ENCODE measurements around the gene TTI1. TPM values are rescaled to one million over a fixed set of nuclear protein-coding genes. Genes with fewer than 3 reads are reported as not detected.
A peak's percentile ranks its signal among the peaks of the same experiment; 100 is the strongest.

The TTI1 gene
- total and polyA plus RNA-seq, 9 of the 15 experiments (the other 6 are each of a cell fraction or from before 2014, with no cell fraction given): 9.8 to 55.1 (median 39.4) TPM

DNA sequence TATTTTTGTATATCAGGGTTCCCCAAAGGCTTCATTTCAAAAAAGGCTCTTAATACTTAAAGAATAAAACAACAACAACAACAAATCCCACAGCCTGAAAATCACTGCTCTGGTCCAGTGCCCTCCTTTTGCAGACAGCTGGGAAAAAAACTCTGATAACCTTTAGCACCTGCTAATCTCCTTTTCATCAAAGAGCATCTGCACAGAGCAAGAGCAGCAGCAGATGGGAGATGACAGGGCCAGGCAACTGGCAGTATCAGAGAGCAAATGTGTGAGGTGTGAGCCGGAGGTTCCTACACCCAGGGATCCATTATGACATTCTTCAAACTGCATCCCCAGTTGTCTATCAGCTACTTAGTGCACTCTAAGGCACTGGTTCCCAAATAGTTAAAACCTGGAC lies 25.7 kb downstream of the TTI1 start:
- H3K27me3 ChIP-seq (ENCODE audit: control insufficient read depth in 2 of 2, insufficient read depth in 2 of 2, low read length in 2 of 2): no peaks in the 10 kb centered on the region
- 100% methylated on average over 1 of the region's 1 CpG for whole genome bisulfite sequencing (ENCODE audit: insufficient coverage, low coverage, missing lambda C conversion rate)
- peaks cover 24% of the 10 kb centered on the region for H4K20me1 ChIP-seq (replicated peaks; ENCODE audit: control insufficient read depth, insufficient read depth, low read length)
- FAIRE-seq (no peak), DNase-seq (ENCODE audit: extremely low read depth in 1 of 4, low spot score in 3 of 4) (no peak), ATAC-seq (no peak)
- no peak overlapping the region for H3K4me2 ChIP-seq (ENCODE audit: insufficient read depth, low read length)
- H3K4me3 ChIP-seq: no peak overlapping the region
- no peaks in the 10 kb centered on the region for H3K9me1 ChIP-seq (ENCODE audit: control insufficient read depth, insufficient read depth, low read length)
- peaks cover 1 to 2% of the 10 kb centered on the region in 2 experiments; a peak in 3 of 5 replicates for H3K4me1 ChIP-seq (replicated peaks in 1 of 2; ENCODE audit: control insufficient read depth in 2 of 2, insufficient read depth in 2 of 2, low read length in 2 of 2)
- intact Hi-C loops (cut with micrococcal nuclease): no loop called here
- peaks cover 60% of the 10 kb centered on the region; the same call in 2 of the 3 replicates for H3K79me2 ChIP-seq (ENCODE audit: control insufficient read depth, insufficient read depth, low read length)
- H3K27ac ChIP-seq (ENCODE audit: extremely low read depth, low read depth, low read length): no peak overlapping the region
- H3K36me3 ChIP-seq (ENCODE audit: control insufficient read depth, insufficient read depth, low read length): peaks cover 89% of the 10 kb centered on the region
- no peaks in the 10 kb centered on the region for H3K9me3 ChIP-seq (replicated peaks; ENCODE audit: control insufficient read depth, insufficient read depth, low read depth, low read length)
- in situ Hi-C loops (cut with MboI): no loop called here
- TF ChIP-seq CBFA2T2 (conservative IDR thresholded peaks at IDR 0.05): 0 out of 2 replicates have a peak, but pooled peaks have one; percentile 4
- TF ChIP-seq PHB (CRISPR knock-in tag; IDR thresholded peaks at IDR 0.05): no peak
- no peak for TF ChIP-seq SUPT5H (IDR thresholded peaks at IDR 0.05)
- TF ChIP-seq, protein P1, sequence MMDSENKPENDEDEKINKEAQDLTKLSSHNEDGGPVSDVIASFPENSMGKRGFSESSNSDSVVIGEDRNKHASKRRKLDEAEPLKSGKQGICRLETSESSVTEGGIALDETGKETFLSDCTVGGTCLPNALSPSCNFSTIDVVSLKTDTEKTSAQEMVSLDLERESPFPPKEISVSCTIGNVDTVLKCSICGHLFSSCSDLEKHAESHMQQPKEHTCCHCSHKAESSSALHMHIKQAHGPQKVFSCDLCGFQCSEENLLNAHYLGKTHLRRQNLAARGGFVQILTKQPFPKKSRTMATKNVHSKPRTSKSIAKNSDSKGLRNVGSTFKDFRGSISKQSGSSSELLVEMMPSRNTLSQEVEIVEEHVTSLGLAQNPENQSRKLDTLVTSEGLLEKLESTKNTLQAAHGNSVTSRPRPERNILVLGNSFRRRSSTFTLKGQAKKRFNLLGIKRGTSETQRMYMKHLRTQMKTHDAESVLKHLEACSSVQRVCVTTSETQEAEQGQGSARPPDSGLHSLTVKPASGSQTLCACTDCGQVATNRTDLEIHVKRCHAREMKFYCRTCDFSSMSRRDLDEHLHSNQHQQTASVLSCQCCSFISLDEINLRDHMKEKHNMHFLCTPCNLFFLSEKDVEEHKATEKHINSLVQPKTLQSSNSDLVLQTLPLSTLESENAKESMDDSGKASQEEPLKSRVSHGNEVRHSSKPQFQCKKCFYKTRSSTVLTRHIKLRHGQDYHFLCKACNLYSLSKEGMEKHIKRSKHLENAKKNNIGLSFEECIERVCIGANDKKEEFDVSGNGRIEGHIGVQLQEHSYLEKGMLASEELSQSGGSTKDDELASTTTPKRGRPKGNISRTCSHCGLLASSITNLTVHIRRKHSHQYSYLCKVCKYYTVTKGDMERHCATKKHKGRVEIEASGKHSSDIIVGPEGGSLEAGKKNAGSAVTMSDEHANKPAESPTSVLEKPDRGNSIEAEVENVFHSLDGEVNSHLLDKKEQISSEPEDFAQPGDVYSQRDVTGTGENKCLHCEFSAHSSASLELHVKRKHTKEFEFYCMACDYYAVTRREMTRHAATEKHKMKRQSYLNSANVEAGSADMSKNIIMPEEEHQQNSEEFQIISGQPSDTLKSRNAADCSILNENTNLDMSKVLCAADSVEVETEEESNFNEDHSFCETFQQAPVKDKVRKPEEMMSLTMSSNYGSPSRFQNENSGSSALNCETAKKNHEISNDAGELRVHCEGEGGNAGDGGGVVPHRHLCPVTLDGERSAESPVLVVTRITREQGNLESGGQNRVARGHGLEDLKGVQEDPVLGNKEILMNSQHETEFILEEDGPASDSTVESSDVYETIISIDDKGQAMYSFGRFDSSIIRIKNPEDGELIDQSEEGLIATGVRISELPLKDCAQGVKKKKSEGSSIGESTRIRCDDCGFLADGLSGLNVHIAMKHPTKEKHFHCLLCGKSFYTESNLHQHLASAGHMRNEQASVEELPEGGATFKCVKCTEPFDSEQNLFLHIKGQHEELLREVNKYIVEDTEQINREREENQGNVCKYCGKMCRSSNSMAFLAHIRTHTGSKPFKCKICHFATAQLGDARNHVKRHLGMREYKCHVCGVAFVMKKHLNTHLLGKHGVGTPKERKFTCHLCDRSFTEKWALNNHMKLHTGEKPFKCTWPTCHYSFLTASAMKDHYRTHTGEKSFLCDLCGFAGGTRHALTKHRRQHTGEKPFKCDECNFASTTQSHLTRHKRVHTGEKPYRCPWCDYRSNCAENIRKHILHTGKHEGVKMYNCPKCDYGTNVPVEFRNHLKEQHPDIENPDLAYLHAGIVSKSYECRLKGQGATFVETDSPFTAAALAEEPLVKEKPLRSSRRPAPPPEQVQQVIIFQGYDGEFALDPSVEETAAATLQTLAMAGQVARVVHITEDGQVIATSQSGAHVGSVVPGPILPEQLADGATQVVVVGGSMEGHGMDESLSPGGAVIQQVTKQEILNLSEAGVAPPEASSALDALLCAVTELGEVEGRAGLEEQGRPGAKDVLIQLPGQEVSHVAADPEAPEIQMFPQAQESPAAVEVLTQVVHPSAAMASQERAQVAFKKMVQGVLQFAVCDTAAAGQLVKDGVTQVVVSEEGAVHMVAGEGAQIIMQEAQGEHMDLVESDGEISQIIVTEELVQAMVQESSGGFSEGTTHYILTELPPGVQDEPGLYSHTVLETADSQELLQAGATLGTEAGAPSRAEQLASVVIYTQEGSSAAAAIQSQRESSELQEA (IDR thresholded peaks at IDR 0.05; ENCODE audit: low read depth): no peak
- TF ChIP-seq, protein P2, sequence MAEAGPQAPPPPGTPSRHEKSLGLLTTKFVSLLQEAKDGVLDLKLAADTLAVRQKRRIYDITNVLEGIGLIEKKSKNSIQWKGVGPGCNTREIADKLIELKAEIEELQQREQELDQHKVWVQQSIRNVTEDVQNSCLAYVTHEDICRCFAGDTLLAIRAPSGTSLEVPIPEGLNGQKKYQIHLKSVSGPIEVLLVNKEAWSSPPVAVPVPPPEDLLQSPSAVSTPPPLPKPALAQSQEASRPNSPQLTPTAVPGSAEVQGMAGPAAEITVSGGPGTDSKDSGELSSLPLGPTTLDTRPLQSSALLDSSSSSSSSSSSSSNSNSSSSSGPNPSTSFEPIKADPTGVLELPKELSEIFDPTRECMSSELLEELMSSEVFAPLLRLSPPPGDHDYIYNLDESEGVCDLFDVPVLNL (CRISPR knock-in tag; IDR thresholded peaks at IDR 0.05; ENCODE audit: low read depth): no peak
- TF ChIP-seq PTTG1 (tag; IDR thresholded peaks at IDR 0.05; ENCODE audit: low read depth): no peak
- no peak for TF ChIP-seq GATAD2A (IDR thresholded peaks at IDR 0.05)
- TF ChIP-seq CBFA2T3 (IDR thresholded peaks at IDR 0.05): peak; percentile 35
- TF ChIP-seq SAP30 (IDR thresholded peaks at IDR 0.05; ENCODE audit: borderline replicate concordance, insufficient read depth, low read depth, low read length, poor library complexity, severe bottlenecking): no peak
- no peak for TF ChIP-seq SLC30A9 (CRISPR knock-in tag; IDR thresholded peaks at IDR 0.05)
- TF ChIP-seq RHOXF2B (CRISPR knock-in tag; conservative IDR thresholded peaks at IDR 0.05): no peak
- H2AFZ ChIP-seq (ENCODE audit: low read depth, low read length): no peak overlapping the region
- BruUV-seq (replicated peaks): no TSS peak
- ChIA-PET POLR2A (interaction anchor here (0.6 to 2.2 kb wide), 4 partner anchors 10 to 583 kb away, joined by 3 to 11 read pairs (median 4); no protein-coding TSS in a partner anchor), CTCF (ENCODE audit: low intra/inter-chr PET ratio) (no interaction called here)
- no peak overlapping the region for H3K9ac ChIP-seq (ENCODE audit: insufficient read depth in 1 of 2, low read depth in 2 of 2, low read length in 2 of 2)
